Immature natural killer cell (primary cell): ENCODE measurements around the gene TMEM255B. TPM values are rescaled to one million over a fixed set of nuclear protein-coding genes. Genes with fewer than 3 reads are reported as not detected.
A peak's percentile ranks its signal among the peaks of the same experiment; 100 is the strongest.
"Not testable (repeated sequence)": the region's sequence is repeated elsewhere in the genome, so short reads cannot be mapped to it uniquely, and the experiment has no call there.

ENCODE experiments used
- DNase-seq, 3 donors: peaks; one replicate each; pipeline ENCODE4 v3.0.0; 2022; ENCODE audit warnings: mixed read lengths in 1 of 3
- H3K27ac Mint-ChIP-seq, 6 donors: one replicate each; pipeline ENCODE4 v1.8.0; 2020; ENCODE audit warnings: mixed read lengths in 6 of 6, mild to moderate bottlenecking in 5 of 6, inconsistent platforms in 4 of 6, moderate library complexity in 3 of 6
- H3K27me3 Mint-ChIP-seq, 3 donors: one replicate each; pipeline ENCODE4 v1.8.0; 2020 to 2021; ENCODE audit warnings: low read depth in 3 of 3, mild to moderate bottlenecking in 3 of 3, mixed read lengths in 3 of 3, moderate library complexity in 3 of 3, inconsistent platforms in 1 of 3
- H3K36me3 Mint-ChIP-seq, 3 donors: one replicate each; pipeline ENCODE4 v1.8.0; 2020; ENCODE audit warnings: mixed read lengths in 3 of 3, inconsistent platforms in 2 of 3, mild to moderate bottlenecking in 2 of 3
- H3K4me1 Mint-ChIP-seq, 2 donors: one replicate each; pipeline ENCODE4 v1.8.0; 2020; ENCODE audit warnings: inconsistent platforms in 2 of 2, mild to moderate bottlenecking in 2 of 2, mixed read lengths in 2 of 2, moderate library complexity in 1 of 2
- H3K4me3 Mint-ChIP-seq, 5 donors: one replicate each; pipeline ENCODE4 v1.8.0; 2020; ENCODE audit warnings: mild to moderate bottlenecking in 5 of 5, mixed read lengths in 5 of 5, inconsistent platforms in 3 of 5, moderate library complexity in 3 of 5
- H3K9me3 Mint-ChIP-seq, 6 donors: one replicate each; pipeline ENCODE4 v1.8.0; 2020; ENCODE audit warnings: mild to moderate bottlenecking in 6 of 6, mixed read lengths in 6 of 6, inconsistent platforms in 4 of 6, moderate library complexity in 3 of 6
- polyA plus RNA-seq, 3 donors: library from polyadenylated mRNA; unstranded; fragments of 300-500 nt; fragmentation: Illumina TruSeq; gene quantifications; one replicate each; pipeline ENCODE4 v1.2.3, GENCODE V29; 2021

Gene TMEM255B
- polyA plus RNA-seq, 3 donors from 2014 or later, result not detected

DNA sequence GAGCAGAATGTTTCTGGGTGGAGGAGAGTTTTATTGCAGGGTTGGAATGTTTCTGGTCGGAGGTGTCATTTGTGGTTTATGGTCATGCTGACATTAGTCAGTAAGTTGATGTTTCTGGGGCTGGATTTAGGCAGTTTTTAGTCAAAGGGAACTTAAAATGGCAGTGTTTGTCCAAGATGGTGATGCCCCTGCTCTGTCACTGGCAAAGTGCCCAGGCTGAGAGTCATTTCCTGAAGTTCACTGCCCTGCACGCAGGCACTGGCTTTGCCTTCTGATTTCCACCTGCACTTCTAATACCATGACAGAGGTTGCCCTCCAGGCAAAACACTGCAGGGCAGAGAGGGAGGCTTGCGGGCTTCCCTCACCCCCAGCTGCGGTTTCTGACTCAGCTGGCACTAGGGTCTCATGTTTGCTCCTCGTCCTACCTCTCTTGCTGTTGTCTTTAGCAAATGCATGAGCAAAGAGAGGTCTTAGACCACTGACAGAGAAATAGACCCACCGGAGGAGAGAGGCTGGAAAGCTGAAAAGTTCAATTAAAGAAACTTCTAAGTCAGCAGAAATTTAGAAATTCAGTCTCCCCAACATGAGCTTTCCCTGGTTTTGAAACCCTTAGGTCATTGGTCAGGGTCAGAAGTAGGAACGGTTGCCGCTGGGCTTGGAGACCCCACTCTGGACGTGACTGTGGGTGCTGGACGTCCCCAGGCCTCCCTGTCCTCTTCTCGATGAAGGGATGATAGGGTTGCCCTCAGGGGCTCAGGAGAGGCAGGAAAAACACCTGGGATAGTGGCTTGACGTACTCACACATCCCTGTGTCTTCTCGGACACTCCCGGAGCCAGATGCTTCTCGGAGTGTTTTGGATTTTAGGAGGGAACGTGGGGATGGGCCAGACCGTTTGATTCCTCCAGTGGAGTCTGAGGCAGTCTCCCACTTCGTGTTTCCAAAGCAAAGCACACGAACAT, 26.3 kb downstream of the TMEM255B start:
- H3K27me3 Mint-ChIP-seq, result peaks cover 1 to 5% (median 4%) of the 10 kb centered on the region in 3 donors
- H3K9me3 Mint-ChIP-seq, result no peaks in the 10 kb centered on the region
- H3K4me1 Mint-ChIP-seq, result no peaks in the 10 kb centered on the region
- H3K27ac Mint-ChIP-seq, result no peak overlapping the region
- no peaks in the 10 kb centered on the region for H3K36me3 Mint-ChIP-seq
- DNase-seq, result no peak
- H3K4me3 Mint-ChIP-seq, result no peak overlapping the region

DNA sequence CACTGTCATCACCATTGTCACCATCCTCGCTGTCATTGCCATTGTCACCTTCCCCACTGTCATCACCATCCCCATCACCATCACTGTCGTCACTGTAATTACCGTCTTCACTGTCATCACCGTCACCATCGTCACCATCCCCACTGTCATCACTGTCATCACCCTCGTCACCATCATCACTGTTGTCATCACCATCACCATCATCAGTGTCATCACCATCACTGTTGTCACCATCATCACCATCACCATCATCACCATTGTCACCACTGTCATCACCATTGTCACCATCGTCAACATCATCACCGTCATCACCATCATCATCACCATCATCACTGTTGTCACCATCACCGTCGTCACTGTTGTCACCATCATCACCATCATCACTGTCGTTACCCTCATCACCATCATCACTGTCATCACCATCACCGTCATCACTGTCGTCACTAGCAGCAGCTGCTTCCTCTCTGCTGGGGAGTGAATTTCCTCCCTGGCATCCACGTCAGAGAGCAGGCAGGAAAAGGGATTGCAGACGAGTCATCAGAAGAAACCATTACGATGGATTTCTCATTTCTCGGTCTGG, 27.3 kb downstream of the TMEM255B start:
- H3K27ac Mint-ChIP-seq, result no peak overlapping the region
- H3K4me3 Mint-ChIP-seq, result no peak overlapping the region
- H3K4me1 Mint-ChIP-seq, result no peaks in the 10 kb centered on the region
- DNase-seq, result peak in 1 of 3 donors; percentile 19
- no peaks in the 10 kb centered on the region for H3K36me3 Mint-ChIP-seq
- H3K27me3 Mint-ChIP-seq, result peaks cover 1 to 7% (median 2%) of the 10 kb centered on the region in 3 donors
- H3K9me3 Mint-ChIP-seq, result no peaks in the 10 kb centered on the region

DNA sequence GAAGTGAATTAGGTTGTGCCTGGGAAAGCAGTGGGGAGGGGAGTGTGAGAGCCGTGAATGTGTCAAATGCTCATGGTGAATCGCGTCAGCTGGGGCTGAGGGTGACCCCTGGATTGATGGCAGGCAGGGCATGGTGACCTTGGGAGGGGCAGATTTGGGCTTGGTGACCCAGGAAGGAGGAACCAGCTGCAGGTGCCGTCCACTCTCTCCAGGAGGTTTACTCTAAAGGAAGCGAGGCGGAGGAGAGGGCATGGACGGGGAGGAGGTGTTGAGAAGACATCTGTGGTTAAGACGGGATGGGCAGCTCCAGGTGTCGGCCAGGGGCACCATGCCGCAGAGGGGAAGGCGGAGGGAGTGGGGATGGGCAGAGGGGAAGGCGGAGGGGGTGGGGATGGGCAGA, 28.7 kb downstream of the TMEM255B start:
- H3K27me3 Mint-ChIP-seq, result peaks cover 1 to 7% (median 4%) of the 10 kb centered on the region in 3 donors
- H3K4me1 Mint-ChIP-seq, result no peaks in the 10 kb centered on the region
- H3K36me3 Mint-ChIP-seq, result no peaks in the 10 kb centered on the region
- DNase-seq, result no peak
- no peaks in the 10 kb centered on the region for H3K9me3 Mint-ChIP-seq
- H3K27ac Mint-ChIP-seq, result no peak overlapping the region
- H3K4me3 Mint-ChIP-seq, result no peak overlapping the region

DNA sequence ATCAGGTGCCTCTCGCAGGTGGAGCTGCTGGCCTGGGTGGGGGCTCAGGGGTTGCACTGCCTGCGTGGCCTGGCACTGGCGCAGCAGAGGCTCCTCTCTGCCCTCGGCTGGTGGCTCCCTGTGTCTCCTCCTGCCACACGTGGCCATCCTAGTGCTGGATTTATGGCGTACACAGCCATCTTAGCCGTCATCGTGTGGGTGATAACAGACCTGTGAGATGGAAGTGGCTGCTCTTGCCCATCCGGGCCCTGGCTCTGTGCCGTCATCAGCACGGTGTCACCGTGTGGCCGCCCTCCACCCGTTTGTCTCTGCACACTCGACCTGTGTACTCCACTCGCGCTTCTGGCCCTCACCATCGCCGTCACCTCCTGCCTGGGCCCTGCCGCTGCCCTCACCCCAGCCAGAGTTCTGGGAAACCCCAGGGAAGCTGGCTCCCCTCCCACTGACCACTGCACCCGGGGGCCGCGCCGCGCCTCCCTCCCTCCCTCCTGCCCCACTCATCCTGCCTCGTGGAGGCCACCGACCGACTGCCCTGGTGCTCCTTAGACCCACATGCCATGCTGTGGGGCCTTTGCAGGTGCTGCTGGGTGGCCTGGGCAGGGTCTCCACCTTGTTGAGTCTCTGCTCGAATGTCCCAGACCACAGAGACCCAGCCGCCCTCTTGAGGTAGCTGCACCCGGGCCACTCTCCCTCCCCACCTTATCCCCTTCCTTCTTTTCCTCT, 29.5 kb downstream of the TMEM255B start:
- Mint-ChIP-seq H3K36me3 (no peaks in the 10 kb centered on the region), H3K27me3 (peaks cover 0 to 6% (median 2%) of the 10 kb centered on the region in 3 donors), H3K27ac (no peak overlapping the region), H3K9me3 (no peaks in the 10 kb centered on the region), H3K4me3 (no peak overlapping the region), H3K4me1 (no peaks in the 10 kb centered on the region)
- no peak for DNase-seq

DNA sequence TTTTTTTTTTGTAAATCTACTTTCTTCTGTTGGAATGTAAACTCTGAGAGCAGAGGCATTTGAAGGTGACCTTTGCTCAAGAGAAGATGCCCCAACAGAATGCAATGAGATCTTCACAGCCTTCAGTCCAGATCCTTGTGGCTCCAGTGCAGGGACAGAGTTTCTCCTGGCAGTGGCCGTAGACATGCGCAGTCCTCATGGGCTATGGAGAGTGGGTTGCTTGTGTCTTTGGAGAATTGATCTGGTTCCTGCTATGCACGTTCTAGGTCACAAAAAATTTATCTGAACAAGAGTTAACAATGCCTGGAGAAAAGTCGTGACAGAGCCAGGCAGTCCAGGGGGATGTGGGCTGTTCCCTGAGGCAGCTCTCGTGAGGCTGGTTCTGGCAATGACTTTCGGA, 30.1 kb downstream of the TMEM255B start:
- Mint-ChIP-seq H3K4me3 (no peak overlapping the region), H3K36me3 (no peaks in the 10 kb centered on the region), H3K27me3 (peaks cover 0 to 5% (median 2%) of the 10 kb centered on the region in 3 donors), H3K4me1 (no peaks in the 10 kb centered on the region), H3K27ac (no peak overlapping the region), H3K9me3 (no peaks in the 10 kb centered on the region)
- DNase-seq, result no peak

DNA sequence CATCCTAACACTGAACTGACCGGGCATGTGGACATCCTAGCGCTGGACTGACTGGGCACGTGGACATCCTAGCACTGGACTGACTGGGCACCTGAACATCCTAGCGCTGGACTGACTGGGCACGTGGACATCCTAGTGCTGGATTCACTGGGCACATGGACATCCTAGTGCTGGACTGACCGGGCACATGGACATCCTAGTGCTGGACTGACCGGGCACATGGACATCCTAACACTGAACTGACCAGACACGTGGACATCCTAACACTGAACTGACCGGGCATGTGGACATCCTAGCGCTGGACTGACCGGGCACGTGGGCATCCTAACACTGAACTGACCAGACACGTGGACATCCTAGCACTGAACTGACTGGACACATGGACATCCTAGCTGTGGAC, 30.9 kb downstream of the TMEM255B start:
- H3K36me3 Mint-ChIP-seq, H3K27ac Mint-ChIP-seq, H3K27me3 Mint-ChIP-seq, H3K4me1 Mint-ChIP-seq, H3K9me3 Mint-ChIP-seq, H3K4me3 Mint-ChIP-seq, DNase-seq: not testable (repeated sequence)

DNA sequence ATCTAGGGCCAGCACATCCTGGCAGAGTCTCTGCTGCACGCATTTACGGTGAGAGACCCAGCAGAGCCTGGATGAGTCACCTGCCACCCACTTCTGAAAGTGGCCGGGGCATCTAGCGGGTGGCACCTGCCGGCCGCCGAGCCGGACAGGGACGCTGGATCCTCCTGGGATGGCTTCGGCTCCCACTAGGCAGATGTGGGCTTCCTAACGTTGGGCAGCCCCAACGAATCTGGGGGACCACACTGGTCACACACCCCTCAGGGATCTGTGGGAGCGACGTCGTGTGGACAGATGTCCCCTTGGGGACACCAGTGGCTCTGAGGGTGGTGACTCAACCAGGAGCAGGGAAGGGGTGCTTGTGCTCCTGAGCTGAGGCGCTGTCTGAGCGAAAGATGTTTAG, 32.2 kb downstream of the TMEM255B start:
- Mint-ChIP-seq H3K4me3 (no peak overlapping the region), H3K27ac (no peak overlapping the region), H3K27me3 (peaks cover 0 to 5% (median 2%) of the 10 kb centered on the region in 3 donors), H3K36me3 (no peaks in the 10 kb centered on the region), H3K9me3 (no peaks in the 10 kb centered on the region), H3K4me1 (no peaks in the 10 kb centered on the region)
- DNase-seq, result no peak

DNA sequence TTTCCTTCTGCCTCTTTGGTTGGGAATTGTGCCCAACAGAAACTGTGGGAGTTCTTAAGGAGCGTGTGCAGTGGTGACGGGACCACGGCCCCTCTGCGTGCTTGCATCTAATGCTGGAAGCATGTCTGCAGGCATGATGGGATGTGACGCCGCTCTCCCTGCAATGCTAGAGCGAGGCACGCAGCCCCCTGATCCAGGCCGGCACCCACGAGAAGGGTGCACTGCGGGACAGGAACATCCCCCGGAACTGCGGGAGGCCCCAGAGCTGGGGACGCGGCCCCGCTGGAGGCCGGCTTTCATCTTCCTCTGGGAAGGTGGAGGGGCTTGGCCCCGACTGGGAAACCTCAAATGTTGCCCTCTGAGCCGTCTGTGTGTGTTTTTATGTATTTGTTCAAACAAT, 32.7 kb downstream of the TMEM255B start:
- no peak for DNase-seq
- Mint-ChIP-seq H3K4me3 (no peak overlapping the region), H3K36me3 (no peaks in the 10 kb centered on the region), H3K4me1 (no peaks in the 10 kb centered on the region), H3K9me3 (no peaks in the 10 kb centered on the region), H3K27me3 (peaks cover 0 to 5% (median 2%) of the 10 kb centered on the region in 3 donors), H3K27ac (no peak overlapping the region)

DNA sequence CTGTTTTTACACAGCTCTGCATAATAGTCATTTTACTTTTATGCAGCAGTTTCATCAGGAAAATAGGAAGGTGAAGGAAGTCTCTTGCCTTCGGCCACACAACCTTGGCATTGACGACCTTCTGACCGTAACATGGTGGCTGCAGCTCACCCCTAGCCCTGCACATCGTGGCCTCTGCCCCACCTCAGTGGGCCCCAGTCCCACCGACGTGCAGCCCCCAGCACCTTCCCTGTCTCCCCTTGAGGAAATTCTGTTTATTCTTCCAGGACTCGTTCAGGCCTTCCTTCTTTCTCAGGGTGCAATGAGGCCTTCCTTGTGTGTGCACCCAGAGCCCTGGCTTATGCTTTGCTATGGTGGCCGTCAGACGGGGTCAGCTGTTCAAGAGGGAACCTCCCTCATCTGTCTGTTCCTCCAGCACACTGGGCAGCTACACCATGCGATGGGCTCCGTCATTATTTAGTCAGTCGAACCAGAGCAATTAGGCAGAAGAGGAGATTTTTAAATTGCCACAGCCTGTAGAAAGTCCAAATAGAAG, 33.3 kb downstream of the TMEM255B start:
- H3K4me1 Mint-ChIP-seq, result no peaks in the 10 kb centered on the region
- no peak for DNase-seq
- no peak overlapping the region for H3K4me3 Mint-ChIP-seq
- no peaks in the 10 kb centered on the region for H3K9me3 Mint-ChIP-seq
- H3K27ac Mint-ChIP-seq, result no peak overlapping the region
- H3K27me3 Mint-ChIP-seq, result peaks cover 0 to 5% (median 2%) of the 10 kb centered on the region in 3 donors
- no peaks in the 10 kb centered on the region for H3K36me3 Mint-ChIP-seq

DNA sequence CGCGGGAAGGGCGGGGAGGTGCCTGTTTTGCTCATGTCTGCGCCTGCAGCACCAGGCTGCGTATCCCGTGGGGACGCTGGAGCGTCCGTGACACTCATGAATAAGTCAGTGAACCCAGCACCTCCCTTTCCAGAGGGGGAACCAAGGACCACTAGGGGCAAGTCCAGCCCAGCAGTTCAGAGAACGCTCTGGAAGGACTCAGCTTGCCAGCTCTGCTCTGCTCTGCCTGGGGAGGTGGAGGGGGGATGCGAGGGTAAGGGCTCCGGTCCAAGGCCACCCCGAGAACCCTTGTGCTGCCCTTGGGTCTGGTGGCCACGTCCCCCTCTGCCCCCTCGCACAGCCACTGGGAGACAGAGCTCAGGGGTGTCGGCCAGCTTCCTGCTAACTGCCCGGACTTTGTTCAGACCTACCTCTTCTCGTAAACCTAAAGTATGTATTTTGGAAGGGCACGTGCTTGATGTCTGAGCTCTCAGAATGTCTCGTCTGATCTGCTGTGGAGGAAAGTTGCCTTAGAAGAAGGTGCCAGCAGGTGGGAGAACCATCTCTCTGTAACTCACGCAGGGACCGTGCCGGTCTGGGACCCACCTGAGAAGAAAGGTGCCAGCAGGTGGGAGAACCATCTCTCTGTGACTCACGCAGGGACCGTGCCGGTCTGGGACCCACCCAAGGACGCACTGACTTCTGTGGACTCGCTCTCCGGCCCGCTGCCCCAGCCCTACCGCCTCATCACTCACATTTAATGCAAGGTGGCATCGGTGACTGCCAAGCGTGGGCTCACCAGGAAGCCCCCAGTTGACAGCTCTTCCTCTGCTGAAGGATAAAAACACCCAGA, 34.1 kb downstream of the TMEM255B start:
- H3K27ac Mint-ChIP-seq, result no peak overlapping the region
- no peak for DNase-seq
- H3K27me3 Mint-ChIP-seq, result peaks cover 0 to 5% (median 2%) of the 10 kb centered on the region in 3 donors
- H3K4me3 Mint-ChIP-seq, result no peak overlapping the region
- H3K4me1 Mint-ChIP-seq, result no peaks in the 10 kb centered on the region
- H3K9me3 Mint-ChIP-seq, result no peaks in the 10 kb centered on the region
- H3K36me3 Mint-ChIP-seq, result no peaks in the 10 kb centered on the region

DNA sequence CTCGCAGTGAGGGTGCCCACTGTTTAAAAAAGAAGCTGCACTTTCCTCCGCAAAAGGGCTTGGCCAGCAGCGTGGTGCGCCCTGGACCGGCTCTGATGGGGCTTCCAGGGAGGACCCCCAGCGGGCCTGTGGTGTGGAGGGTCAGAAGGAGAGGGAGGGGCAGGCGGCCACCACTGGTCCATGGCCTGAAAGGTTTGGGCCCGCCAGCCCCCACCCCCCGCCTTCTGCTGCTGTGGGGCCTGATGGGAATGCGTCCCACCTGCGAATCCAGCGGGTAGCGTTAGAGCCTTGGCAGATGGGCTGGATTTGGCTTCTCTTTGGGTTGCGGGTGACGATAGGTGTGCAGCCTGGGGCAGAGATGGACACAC, 34.7 kb downstream of the TMEM255B start:
- DNase-seq, result no peak
- Mint-ChIP-seq H3K9me3 (no peaks in the 10 kb centered on the region), H3K4me1 (no peaks in the 10 kb centered on the region), H3K27ac (no peak overlapping the region), H3K27me3 (peaks cover 0 to 5% (median 2%) of the 10 kb centered on the region in 3 donors), H3K36me3 (no peaks in the 10 kb centered on the region), H3K4me3 (no peak overlapping the region)

DNA sequence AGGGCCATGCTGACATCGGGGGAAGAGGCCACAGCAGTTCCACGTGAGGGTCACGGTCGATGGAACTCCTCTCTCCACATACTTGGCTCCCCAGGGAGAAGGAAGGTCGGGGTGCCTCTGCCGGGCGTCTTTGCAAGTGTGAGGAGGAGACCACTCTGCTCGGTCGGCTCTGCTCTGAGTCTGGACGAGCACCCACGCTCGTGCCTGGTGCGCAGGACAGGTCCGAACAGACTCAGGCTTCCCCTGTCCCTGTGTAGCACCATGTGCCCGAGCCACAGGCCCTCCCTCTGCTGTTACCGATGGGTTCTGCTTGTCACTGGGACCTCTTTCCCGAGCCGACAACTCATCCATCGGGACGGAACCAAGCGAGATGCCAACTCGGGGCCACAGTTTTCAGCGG, 35.1 kb downstream of the TMEM255B start:
- Mint-ChIP-seq H3K27ac (no peak overlapping the region), H3K27me3 (peaks cover 0 to 5% (median 2%) of the 10 kb centered on the region in 3 donors), H3K4me1 (no peaks in the 10 kb centered on the region), H3K36me3 (no peaks in the 10 kb centered on the region), H3K9me3 (no peaks in the 10 kb centered on the region), H3K4me3 (no peak overlapping the region)
- DNase-seq, result no peak

DNA sequence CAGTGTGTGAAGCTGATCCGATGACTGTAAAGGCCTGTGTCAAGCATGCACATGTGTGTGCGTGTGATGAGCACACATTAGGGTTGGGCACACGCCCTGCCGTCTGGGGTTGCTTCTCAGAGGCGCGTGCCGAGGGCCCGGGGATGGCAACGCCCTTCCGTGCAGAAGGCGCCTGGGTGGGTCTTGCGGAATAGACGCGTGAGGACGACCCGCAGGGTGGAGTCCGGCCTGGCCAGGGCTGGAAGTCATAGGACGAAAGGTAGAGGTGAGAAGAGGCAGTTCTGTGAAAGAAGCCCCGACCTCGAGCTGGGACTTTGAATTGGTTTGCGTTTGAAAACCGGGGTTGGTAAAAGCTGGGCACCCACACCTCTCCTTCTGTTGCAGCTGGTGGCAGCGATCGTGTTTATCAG, 35.7 kb downstream of the TMEM255B start:
- no peaks in the 10 kb centered on the region for H3K4me1 Mint-ChIP-seq
- H3K27me3 Mint-ChIP-seq, result peaks cover 0 to 2% (median 1%) of the 10 kb centered on the region in 3 donors
- no peak for DNase-seq
- H3K36me3 Mint-ChIP-seq, result no peaks in the 10 kb centered on the region
- no peak overlapping the region for H3K4me3 Mint-ChIP-seq
- no peak overlapping the region for H3K27ac Mint-ChIP-seq
- H3K9me3 Mint-ChIP-seq, result no peaks in the 10 kb centered on the region
